ENCODE measurements around the gene FN3K.

Gene FN3K

GRCh38 chr17:82709024-82709675 is 26.3 kb upstream of the FN3K start:
- DNase-seq (ENCODE audit: low read depth in 1 of 2, low spot score in 1 of 2) = peak in 1 of 2 experiments; percentile 42
- TF ChIP-seq JUND (IDR thresholded peaks at IDR 0.05; ENCODE audit: low read depth) = no peak
- in situ Hi-C loops (cut with HindIII; ENCODE audit: low pct_unique_long_range_greater_than_20kb, low sequenced_read_pairs) = no loop called here

- in situ Hi-C loops (cut with HindIII; ENCODE audit: low pct_unique_long_range_greater_than_20kb, low sequenced_read_pairs) = no loop called here
- no peak for DNase-seq (ENCODE audit: low read depth in 1 of 2, low spot score in 1 of 2)
- TF ChIP-seq JUND (IDR thresholded peaks at IDR 0.05; ENCODE audit: low read depth) = no peak
Observed at GRCh38 chr17:82709676-82710498, 25.5 kb upstream of the FN3K start.

- DNase-seq (ENCODE audit: low read depth in 1 of 2, low spot score in 1 of 2) = no peak
- in situ Hi-C loops (cut with HindIII; ENCODE audit: low pct_unique_long_range_greater_than_20kb, low sequenced_read_pairs) = no loop called here
- no peak for TF ChIP-seq JUND (IDR thresholded peaks at IDR 0.05; ENCODE audit: low read depth)
Observed at GRCh38 chr17:82710499-82711232, 24.7 kb upstream of the FN3K start.

- DNase-seq (ENCODE audit: low read depth in 1 of 2, low spot score in 1 of 2) = no peak
- in situ Hi-C loops (cut with HindIII; ENCODE audit: low pct_unique_long_range_greater_than_20kb, low sequenced_read_pairs) = no loop called here
Observed at GRCh38 chr17:82713071-82713723, 22.2 kb upstream of the FN3K start.

GRCh38 chr17:82716203-82717010 is 19.0 kb upstream of the FN3K start, which contains the start of gene FN3KRP:
Gene FN3KRP, plus strand, starts transcription at chr17:82716706. Its CDS starts 50 bp downstream, at chr17:82716756.
- in situ Hi-C loops (cut with HindIII; ENCODE audit: low pct_unique_long_range_greater_than_20kb, low sequenced_read_pairs) = no loop called here
- DNase-seq (ENCODE audit: low read depth in 1 of 2, low spot score in 1 of 2) = peak; percentile 98 to 99
- no peak for TF ChIP-seq JUND (IDR thresholded peaks at IDR 0.05; ENCODE audit: low read depth)

More at GRCh38 chr17:82713071-82713723, 22.2 kb upstream of the FN3K start:
- TF ChIP-seq JUND (IDR thresholded peaks at IDR 0.05; ENCODE audit: low read depth) = no peak

GRCh38 chr17:82718986-82719685 is 16.3 kb upstream of the FN3K start:
- in situ Hi-C loops (cut with HindIII; ENCODE audit: low pct_unique_long_range_greater_than_20kb, low sequenced_read_pairs) = no loop called here
- no peak for TF ChIP-seq JUND (IDR thresholded peaks at IDR 0.05; ENCODE audit: low read depth)
- no peak for DNase-seq (ENCODE audit: low read depth in 1 of 2, low spot score in 1 of 2)

GRCh38 chr17:82720204-82720603 is 15.2 kb upstream of the FN3K start:
- in situ Hi-C loops (cut with HindIII; ENCODE audit: low pct_unique_long_range_greater_than_20kb, low sequenced_read_pairs) = no loop called here
- TF ChIP-seq JUND (IDR thresholded peaks at IDR 0.05; ENCODE audit: low read depth) = no peak

GRCh38 chr17:82722341-82723013 is 12.9 kb upstream of the FN3K start:
- no peak for TF ChIP-seq JUND (IDR thresholded peaks at IDR 0.05; ENCODE audit: low read depth)
- in situ Hi-C loops (cut with HindIII; ENCODE audit: low pct_unique_long_range_greater_than_20kb, low sequenced_read_pairs) = no loop called here
- no peak for DNase-seq (ENCODE audit: low read depth in 1 of 2, low spot score in 1 of 2)

More at GRCh38 chr17:82720204-82720603, 15.2 kb upstream of the FN3K start:
- DNase-seq (ENCODE audit: low read depth in 1 of 2, low spot score in 1 of 2) = no peak

GRCh38 chr17:82723169-82723807 is 12.1 kb upstream of the FN3K start:
- TF ChIP-seq JUND (IDR thresholded peaks at IDR 0.05; ENCODE audit: low read depth) = no peak
- DNase-seq (ENCODE audit: low read depth in 1 of 2, low spot score in 1 of 2) = no peak
- in situ Hi-C loops (cut with HindIII; ENCODE audit: low pct_unique_long_range_greater_than_20kb, low sequenced_read_pairs) = no loop called here

GRCh38 chr17:82726427-82726826 is 9.0 kb upstream of the FN3K start:
- DNase-seq (ENCODE audit: low read depth in 1 of 2, low spot score in 1 of 2) = no peak
- in situ Hi-C loops (cut with HindIII; ENCODE audit: low pct_unique_long_range_greater_than_20kb, low sequenced_read_pairs) = no loop called here
- TF ChIP-seq JUND (IDR thresholded peaks at IDR 0.05; ENCODE audit: low read depth) = no peak
